Measurements from ENCODE around the gene TCEA2. TPM values are rescaled to one million over a fixed set of nuclear protein-coding genes. Genes with fewer than 3 reads are reported as not detected.
A peak's percentile ranks its signal among the peaks of the same experiment; 100 is the strongest.

TCEA2 gene
- total and polyA plus RNA-seq, 5 experiments from 2014 or later: 22.5 to 42.7 (median 33.0) TPM

DNA sequence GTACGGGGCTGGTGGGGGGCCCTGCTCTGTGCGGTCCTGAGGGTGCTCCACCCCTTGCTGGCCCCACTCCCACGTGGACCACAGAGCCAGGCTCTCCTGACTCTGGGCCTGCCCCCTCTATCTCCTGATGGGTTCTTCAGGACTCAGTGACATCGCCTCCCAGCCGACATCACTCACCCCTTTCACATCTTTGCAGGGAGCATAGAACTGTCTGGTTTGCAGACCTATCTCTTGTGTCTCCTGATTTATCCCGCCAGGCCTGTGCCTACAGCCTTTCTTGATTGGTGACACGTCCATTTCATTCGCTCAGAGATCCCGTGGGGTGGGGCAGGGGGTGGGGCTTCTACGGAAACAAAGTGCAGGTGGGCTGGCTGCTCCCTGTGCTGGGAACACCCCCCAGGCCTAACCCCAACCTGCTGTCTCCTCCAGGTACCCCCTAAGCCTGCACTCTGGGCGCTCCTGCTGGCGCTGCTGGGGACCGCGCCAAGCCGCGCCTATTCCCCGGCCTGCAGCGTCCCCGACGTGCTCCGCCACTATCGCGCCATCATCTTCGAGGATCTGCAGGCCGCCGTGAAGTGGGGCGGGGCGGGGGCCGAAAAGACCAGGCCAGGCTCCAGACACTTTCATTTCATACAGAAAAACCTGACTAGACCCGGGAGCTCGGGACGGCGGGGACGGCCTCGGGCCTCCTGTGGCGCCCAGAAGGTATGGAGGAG, 25.3 kb upstream of the TCEA2 start:
- DNase-seq: peak in 1 of 10 donors; percentile 41

DNA sequence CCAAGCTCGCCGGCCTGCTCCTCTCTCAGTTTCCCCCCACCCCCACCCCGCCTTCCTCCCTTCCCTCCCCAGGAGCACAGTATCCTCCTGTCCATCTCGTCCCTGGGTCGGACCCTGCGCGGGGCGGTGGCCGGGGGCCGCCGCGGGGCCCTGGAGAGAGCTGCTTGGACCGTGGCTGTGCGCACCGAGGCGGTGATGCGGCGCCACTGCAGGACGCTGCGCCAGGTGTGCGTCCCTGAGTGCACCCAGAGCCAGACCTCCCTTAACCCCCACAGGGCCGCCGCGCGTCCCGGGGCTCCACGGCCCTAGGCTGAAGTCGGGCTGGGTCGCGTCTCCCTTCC, 24.8 kb upstream of the TCEA2 start:
- H3K36me3 Mint-ChIP-seq: peaks cover 0 to 5% (median 2%) of the 10 kb centered on the region in 3 donors
- peak in 1 of 10 donors; percentile 52 for DNase-seq
- peak; percentile 16 to 27 for ATAC-seq
- peak overlapping the region in 6 of 10 donors; percentile 50 to 89 (median 74) for H3K4me3 Mint-ChIP-seq
- peak overlapping the region in 1 of 10 donors; percentile 95 for H3K27ac Mint-ChIP-seq
- POLR2A ChIA-PET: interaction anchor here (0.6 to 7.4 kb wide), 16 partner anchors 10 to 302 kb away, joined by 3 to 67 read pairs (median 6); partner anchors contain the start of genes LIME1, OPRL1, PRPF6 and RGS19
- H3K27me3 Mint-ChIP-seq: no peaks in the 10 kb centered on the region
- peaks cover 33 to 62% (median 50%) of the 10 kb centered on the region in 4 donors for H3K4me1 Mint-ChIP-seq
- no peaks in the 10 kb centered on the region for H3K9me3 Mint-ChIP-seq

More for the DNA sequence above, 25.3 kb upstream of the TCEA2 start:
- POLR2A ChIA-PET: interaction anchor here (0.6 to 7.4 kb wide), 14 partner anchors 9 to 301 kb away, joined by 3 to 67 read pairs (median 4); partner anchors contain the start of genes LIME1, PRPF6, SAMD10 and SOX18
- Mint-ChIP-seq H3K27ac (peak overlapping the region in 4 of 10 donors; percentile 58 to 95 (median 77)), H3K36me3 (peaks cover 0 to 10% (median 2%) of the 10 kb centered on the region in 3 donors), H3K9me3 (no peaks in the 10 kb centered on the region), H3K4me3 (peak overlapping the region; percentile 51 to 89 (median 72)), H3K27me3 (no peaks in the 10 kb centered on the region), H3K4me1 (peaks cover 33 to 63% (median 50%) of the 10 kb centered on the region in 4 donors)
- ATAC-seq: peak in 1 of 2 donors; percentile 24

DNA sequence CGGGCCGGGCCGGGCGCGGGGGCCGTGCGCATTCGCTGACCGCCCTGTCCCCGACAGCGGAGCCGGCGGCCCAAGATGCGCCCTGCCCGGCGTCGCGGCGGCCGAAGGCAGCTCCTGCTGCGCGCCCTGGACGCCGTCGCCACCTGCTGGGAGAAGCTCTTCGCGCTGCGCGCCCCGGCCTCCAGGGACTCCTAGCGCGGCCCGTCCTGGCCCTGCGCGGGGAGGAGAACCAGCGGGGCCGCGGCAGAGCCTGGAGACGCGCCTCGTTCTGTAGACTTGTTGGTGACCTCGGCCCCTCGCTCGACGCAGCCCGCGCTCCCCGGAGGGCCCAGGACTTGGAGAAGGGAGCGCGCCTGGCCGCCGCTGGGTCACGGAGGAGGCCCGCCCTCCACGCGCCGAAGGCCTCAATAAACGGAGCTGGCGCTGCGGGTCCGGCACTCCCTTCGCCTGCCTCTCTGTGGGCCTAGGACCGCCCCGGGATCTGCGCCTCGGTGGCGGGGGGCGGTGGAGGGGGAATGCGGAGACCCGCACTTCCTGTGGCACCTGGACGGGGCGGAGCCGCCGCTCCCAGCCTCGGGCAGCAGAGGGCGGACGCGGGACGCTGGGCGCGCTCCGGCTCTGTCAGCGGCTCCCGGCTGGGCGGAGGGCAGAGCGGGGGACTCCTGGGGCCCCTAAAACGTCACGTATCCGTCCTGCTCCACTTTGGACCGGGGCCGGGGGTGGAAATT, 24.3 kb upstream of the TCEA2 start:
- Mint-ChIP-seq H3K27ac (peak overlapping the region in 2 of 10 donors; percentile 83 to 87), H3K36me3 (peaks cover 0 to 2% (median under 1%) of the 10 kb centered on the region in 3 donors), H3K4me1 (peaks cover 33 to 65% (median 53%) of the 10 kb centered on the region in 4 donors), H3K4me3 (peak overlapping the region; percentile 45 to 90 (median 79)), H3K9me3 (no peaks in the 10 kb centered on the region), H3K27me3 (peaks cover 0 to 1% (median 0%) of the 10 kb centered on the region in 5 donors)
- POLR2A ChIA-PET: interaction anchor here (0.6 to 7.4 kb wide), 18 partner anchors 10 to 302 kb away, joined by 3 to 67 read pairs (median 6); partner anchors contain the start of genes LIME1, LKAAEAR1, OPRL1 and PRPF6
- peak; percentile 54 to 79 for ATAC-seq
- peak; percentile 65 to 82 (median 76) for DNase-seq

DNA sequence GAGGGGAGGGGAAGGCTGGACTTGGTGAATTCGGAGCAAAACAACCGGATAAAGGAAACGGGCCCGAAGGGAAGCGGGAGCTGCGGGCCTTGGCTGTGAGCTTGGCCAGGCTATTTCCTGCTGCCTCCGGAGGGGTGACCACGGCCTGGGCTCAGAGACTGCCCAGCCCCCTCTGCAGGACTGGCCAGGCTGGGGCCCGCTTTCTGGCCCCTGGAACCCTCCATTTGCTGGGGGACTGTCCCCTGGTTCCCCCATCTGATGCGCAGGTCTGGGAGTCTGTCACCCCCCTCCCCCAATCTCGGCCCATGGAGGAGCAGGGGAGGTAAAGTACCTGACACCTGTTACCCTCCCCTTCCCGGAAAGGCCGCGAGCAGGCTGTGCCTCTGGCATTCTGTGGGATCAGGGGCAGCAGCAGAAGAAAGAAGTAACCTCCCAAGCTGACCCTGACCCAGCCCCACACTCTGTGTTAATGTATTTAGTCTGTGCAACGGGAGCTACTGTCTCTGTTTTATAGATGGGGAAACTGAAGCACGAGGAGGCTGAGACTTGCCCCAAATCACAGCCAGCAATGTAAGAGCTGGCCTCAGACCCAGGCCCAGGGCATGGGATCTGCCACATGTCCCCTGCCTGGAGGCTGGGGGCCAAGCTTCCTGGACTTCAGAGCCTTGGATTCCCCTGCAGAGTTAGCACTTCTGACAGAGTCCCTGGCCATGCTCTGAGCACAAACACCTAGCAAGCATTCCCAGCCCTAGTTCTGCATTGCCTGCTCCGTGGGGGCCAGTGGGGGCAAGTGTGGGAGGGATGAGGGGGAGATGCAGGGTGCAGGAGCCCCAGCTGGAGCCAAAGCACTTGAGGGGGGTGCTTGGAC, 23.5 kb upstream of the TCEA2 start:
- Mint-ChIP-seq H3K27me3 (peaks cover 0 to 2% (median 0%) of the 10 kb centered on the region in 5 donors), H3K27ac (peak overlapping the region in 8 of 10 donors; percentile 34 to 87 (median 64)), H3K9me3 (no peaks in the 10 kb centered on the region), H3K4me1 (peaks cover 33 to 63% (median 54%) of the 10 kb centered on the region in 4 donors), H3K4me3 (peak overlapping the region; percentile 59 to 90 (median 79)), H3K36me3 (no peaks in the 10 kb centered on the region)
- DNase-seq: no peak
- ATAC-seq: no peak
- POLR2A ChIA-PET: interaction anchor here (0.7 to 7.4 kb wide), 14 partner anchors 12 to 519 kb away, joined by 3 to 67 read pairs (median 10); partner anchors contain the start of genes GMEB2, LKAAEAR1, OPRL1 and PPDPF

DNA sequence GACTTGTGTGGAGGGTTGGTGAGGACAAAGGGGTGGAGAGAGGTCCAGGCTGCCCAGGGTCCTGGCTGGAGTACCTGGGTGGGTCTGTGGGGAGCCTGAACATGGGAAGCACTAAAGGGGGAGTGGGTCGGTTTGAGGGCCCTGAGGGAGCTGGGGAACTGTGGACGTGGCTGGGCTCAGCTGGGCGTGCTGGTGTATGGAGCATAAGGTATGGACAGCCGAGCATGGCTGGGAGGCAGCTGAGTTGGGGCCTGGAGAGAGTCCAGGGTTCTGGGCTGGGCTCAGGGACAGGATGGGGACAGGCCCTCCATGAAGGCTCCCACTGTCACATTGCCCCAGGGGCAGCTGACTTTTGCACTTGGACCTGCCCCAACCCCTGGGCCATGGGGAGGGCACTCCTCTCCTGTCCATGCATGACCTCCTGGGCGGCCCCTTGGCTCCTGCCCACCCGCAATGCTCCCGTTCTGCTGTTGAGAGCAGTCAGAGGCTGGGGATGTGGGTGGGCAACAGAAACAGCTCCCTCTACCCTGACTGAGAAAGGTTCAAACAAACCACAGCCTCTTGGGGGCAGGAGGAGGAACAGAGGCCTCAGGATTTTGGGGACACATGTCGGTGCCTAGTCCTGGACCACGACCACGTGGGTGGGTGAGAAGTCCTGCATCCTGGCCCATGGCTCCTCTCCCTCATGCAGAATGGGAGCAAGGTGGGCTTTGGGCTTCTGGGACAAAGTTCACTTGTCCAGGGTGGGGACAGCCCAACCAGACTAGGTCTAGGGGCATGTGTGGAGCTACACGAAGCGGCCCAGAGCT, 22.6 kb upstream of the TCEA2 start:
- POLR2A ChIA-PET: interaction anchor here (0.6 to 7.4 kb wide), 15 partner anchors 11 to 520 kb away, joined by 3 to 67 read pairs (median 10); partner anchors contain the start of genes GMEB2, LKAAEAR1, OPRL1 and PPDPF
- Mint-ChIP-seq H3K4me1 (peaks cover 33 to 57% (median 51%) of the 10 kb centered on the region in 4 donors), H3K27ac (peak overlapping the region in 8 of 10 donors; percentile 27 to 91 (median 76)), H3K4me3 (peak overlapping the region; percentile 67 to 90 (median 79)), H3K9me3 (no peaks in the 10 kb centered on the region), H3K36me3 (no peaks in the 10 kb centered on the region), H3K27me3 (peaks cover 0 to 2% (median 0%) of the 10 kb centered on the region in 5 donors)
- DNase-seq: no peak
- no peak for ATAC-seq

DNA sequence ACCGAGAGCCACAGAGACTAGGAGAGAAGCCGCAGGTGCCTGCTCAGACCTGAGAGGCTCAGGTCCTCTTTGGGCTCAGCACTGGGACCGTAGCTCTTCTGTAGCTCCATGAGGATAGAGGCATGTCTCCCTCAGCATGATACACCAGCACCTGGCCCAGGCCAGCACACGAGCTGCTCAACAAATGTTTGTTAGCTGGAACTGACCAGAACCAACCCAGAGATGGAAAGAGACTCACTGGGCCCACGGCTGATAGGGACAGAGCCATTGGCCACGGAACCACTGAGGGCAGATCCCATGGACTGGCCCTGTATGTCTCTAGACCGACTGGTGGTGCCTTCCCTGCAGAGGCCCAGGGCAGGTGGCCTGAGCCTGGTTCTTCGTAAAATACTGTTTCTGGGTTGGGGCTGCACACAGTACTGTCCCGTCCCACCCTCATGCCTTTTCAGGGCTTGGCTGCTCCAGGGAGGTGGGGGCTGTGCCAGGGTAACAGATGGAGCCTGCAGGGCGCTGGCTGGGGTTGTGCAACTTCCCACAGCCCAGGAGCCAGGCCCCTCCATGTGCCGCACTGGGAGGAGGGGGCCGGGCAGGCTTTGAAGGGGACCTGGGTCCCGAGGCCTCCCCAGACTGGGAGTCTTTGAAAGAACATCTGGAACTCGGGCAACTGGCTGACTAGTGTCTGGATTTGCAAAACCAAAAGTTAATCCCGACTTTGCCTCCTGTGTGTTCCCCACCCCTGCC, 21.8 kb upstream of the TCEA2 start:
- Mint-ChIP-seq H3K4me3 (peak overlapping the region; percentile 77 to 90 (median 84)), H3K27ac (peak overlapping the region in 9 of 10 donors; percentile 63 to 92 (median 87)), H3K27me3 (peaks cover 0 to 6% (median 3%) of the 10 kb centered on the region in 5 donors), H3K9me3 (no peaks in the 10 kb centered on the region), H3K4me1 (peaks cover 38 to 60% (median 53%) of the 10 kb centered on the region in 4 donors), H3K36me3 (no peaks in the 10 kb centered on the region)
- ATAC-seq (no peak), DNase-seq (no peak)
- POLR2A ChIA-PET: interaction anchor here (0.5 to 7.4 kb wide), 11 partner anchors 11 to 520 kb away, joined by 3 to 67 read pairs (median 10); partner anchors contain the start of genes GMEB2, LKAAEAR1, OPRL1 and PPDPF

DNA sequence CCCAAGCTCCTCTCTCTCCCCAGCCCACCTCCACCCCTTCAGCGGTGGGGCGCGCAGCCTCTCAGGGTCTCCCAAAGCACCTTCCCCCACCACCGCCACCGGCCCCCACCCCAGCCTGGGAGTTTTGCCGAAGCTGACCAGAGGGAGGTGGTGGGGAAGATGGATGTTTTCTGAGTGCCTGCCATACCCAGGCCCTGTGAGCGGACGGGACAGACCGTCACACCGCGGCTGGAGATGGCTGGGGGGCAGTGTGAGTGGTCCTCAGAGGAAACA, 21.3 kb upstream of the TCEA2 start:
- peak overlapping the region; percentile 77 to 90 (median 84) for H3K4me3 Mint-ChIP-seq
- POLR2A ChIA-PET: interaction anchor here (0.5 to 7.4 kb wide), 12 partner anchors 10 to 489 kb away, joined by 3 to 67 read pairs (median 10); partner anchors contain the start of genes GMEB2, LKAAEAR1, OPRL1 and PRPF6
- no peaks in the 10 kb centered on the region for H3K9me3 Mint-ChIP-seq
- DNase-seq (no peak), ATAC-seq (no peak)
- H3K4me1 Mint-ChIP-seq: peaks cover 39 to 60% (median 55%) of the 10 kb centered on the region in 4 donors
- H3K27me3 Mint-ChIP-seq: peaks cover 0 to 10% (median 8%) of the 10 kb centered on the region in 5 donors
- no peaks in the 10 kb centered on the region for H3K36me3 Mint-ChIP-seq
- H3K27ac Mint-ChIP-seq: peak overlapping the region in 9 of 10 donors; percentile 17 to 92 (median 87)

DNA sequence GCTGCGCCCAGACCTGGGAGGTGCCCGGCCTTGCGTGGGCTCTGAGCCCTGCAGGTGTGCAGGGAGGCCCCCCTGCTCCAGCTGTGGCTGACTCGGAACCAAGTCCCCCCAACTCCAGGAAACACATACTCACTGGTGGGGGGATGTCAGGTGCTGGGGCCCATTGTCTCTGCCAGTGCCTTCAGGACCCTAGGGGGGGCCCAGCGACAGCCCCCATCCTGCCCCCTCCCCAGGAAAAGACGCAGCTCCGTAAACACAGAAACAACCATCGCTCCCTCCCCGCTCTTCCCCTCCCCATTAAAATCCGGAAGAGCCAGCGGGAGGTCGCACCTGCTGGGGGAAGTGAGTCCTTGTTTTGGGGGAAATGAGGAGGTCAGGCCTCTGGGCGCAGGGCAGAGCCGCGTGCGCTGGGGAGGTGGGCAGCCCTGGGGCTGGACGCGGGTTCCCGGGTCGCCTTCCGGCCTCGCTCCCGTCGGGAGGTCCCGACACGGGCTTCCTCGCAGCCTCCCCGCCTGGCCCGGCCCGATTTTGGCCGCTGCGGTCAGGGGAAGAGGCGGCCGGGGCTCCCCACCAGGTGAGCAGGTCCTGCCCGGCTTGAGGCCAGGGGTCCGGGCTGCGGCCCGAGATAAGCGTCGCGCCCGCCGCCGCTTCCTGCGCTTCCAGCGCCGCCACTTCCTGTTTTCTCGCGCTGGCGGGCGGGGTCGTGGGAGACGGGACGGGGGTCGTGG, 20.8 kb upstream of the TCEA2 start:
- H3K4me1 Mint-ChIP-seq: peaks cover 36 to 59% (median 51%) of the 10 kb centered on the region in 4 donors
- DNase-seq: no peak
- H3K27ac Mint-ChIP-seq: peak overlapping the region; percentile 83 to 92 (median 89)
- ATAC-seq: peak in 1 of 2 donors; percentile 13
- no peaks in the 10 kb centered on the region for H3K36me3 Mint-ChIP-seq
- POLR2A ChIA-PET: interaction anchor here (0.5 to 7.4 kb wide), 12 partner anchors 10 to 489 kb away, joined by 3 to 67 read pairs (median 10); partner anchors contain the start of genes GMEB2, LKAAEAR1, PRPF6 and RGS19
- H3K9me3 Mint-ChIP-seq: no peaks in the 10 kb centered on the region
- H3K27me3 Mint-ChIP-seq: peaks cover 0 to 14% (median 13%) of the 10 kb centered on the region in 5 donors
- H3K4me3 Mint-ChIP-seq: peak overlapping the region; percentile 77 to 90 (median 84)

DNA sequence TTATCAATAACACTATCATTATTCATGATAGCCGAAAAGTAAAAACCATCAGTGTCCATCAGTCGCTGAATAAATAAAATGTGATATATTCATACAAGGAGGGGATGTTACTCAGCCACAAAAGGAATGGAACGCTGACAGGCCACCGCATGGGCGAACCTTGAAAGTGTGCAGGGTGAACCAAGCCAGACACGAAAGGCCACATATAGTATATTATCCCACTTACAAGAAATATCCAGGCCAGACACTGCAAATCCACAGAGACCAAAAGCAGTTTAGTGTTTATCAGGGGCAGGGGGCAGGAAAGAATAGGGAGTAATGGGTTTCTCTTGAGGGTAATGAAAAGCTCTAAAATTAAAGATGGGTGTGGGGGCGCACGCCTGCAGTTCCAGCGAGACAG, 19.2 kb upstream of the TCEA2 start:
- H3K4me3 Mint-ChIP-seq: peak overlapping the region in 6 of 10 donors; percentile 50 to 86 (median 67)
- POLR2A ChIA-PET: interaction anchor here (1.1 to 3.0 kb wide), 6 partner anchors 9 to 75 kb away, joined by 4 to 10 read pairs (median 5); partner anchors contain the start of genes OPRL1, PRPF6 and RGS19

More for the DNA sequence above, 19.2 kb upstream of the TCEA2 start:
- peaks cover 34 to 52% (median 49%) of the 10 kb centered on the region in 4 donors for H3K4me1 Mint-ChIP-seq
- H3K36me3 Mint-ChIP-seq: no peaks in the 10 kb centered on the region
- DNase-seq: no peak
- H3K27ac Mint-ChIP-seq: peak overlapping the region in 8 of 10 donors; percentile 22 to 92 (median 82)
- no peaks in the 10 kb centered on the region for H3K9me3 Mint-ChIP-seq
- peaks cover 0 to 20% (median 16%) of the 10 kb centered on the region in 5 donors for H3K27me3 Mint-ChIP-seq
- ATAC-seq: no peak

All from naive thymus-derived CD8-positive, alpha-beta T cell (primary cell).